Transverse colon (tissue), 4 donors: Measurements from ENCODE around the gene EID1.

Experiments used
- CTCF ChIP-seq, 5 experiments: fragments of 200-600 bp in 3 of 5; fragments of 450-650 bp in 2 of 5; sonication (generic) in 3 of 5; IDR thresholded peaks; 1 replicate in 2 of 5; 2 replicates in 3 of 5; pipeline ENCODE4 v1.5.1; 2016 to 2017; ENCODE audit warnings: antibody characterized with exemption in 5 of 5, inconsistent platforms in 3 of 5, mild to moderate bottlenecking in 2 of 5, moderate library complexity in 1 of 5
- POLR2AphosphoS5 ChIP-seq, 3 donors: sonication (generic); formaldehyde crosslinking; IDR thresholded peaks; one replicate each; pipeline ENCODE4 v1.6.1; 2016; ENCODE audit warnings: antibody characterized with exemption in 3 of 3

GRCh38 chr15:48896869-48897814 is 19.2 kb downstream of the EID1 start:
- TF ChIP-seq CTCF (IDR thresholded peaks at IDR 0.05) (no peak), POLR2AphosphoS5 (IDR thresholded peaks at IDR 0.05) (no peak)
